WTC11 (cell line): Measurements from ENCODE around the gene KLHL29. TPM values are rescaled to one million over a fixed set of nuclear protein-coding genes. Genes with fewer than 3 reads are reported as not detected.

ENCODE experiments used
- ATAC-seq: fragments of 200-7000 bp; cut with Tn5 transposase; 2 replicates; pipeline ENCODE4 v1.10.0; 2021; ENCODE audit warnings: mild to moderate bottlenecking, moderate library complexity
- CTCF ChIA-PET: fragments of 300-600 bp; sonication (Branson Sonifier 250); formaldehyde crosslinking; loops from one replicate; lab custom pipeline; 2021; ENCODE audit warnings: antibody characterized with exemption; lab: Charles Lee
- POLR2A ChIA-PET: fragments of 350-600 bp; sonication (Branson Sonifier 250); formaldehyde crosslinking; loops from one replicate; lab custom pipeline; 2021; ENCODE audit warnings: antibody characterized with exemption; lab: Charles Lee
- DNase-seq: peaks from one replicate; pipeline ENCODE4 v3.0.0; 2021; ENCODE audit warnings: low spot score
- H3K27ac Mint-ChIP-seq: 2 replicates; pipeline ENCODE4 v1.8.0; 2021; ENCODE audit warnings: mixed read lengths
- H3K27me3 Mint-ChIP-seq: 2 replicates; pipeline ENCODE4 v1.8.0; 2021; ENCODE audit warnings: low read depth, mild to moderate bottlenecking, moderate library complexity, mixed read lengths
- H3K36me3 Mint-ChIP-seq: 2 replicates; pipeline ENCODE4 v1.8.0; 2021; ENCODE audit warnings: mixed read lengths
- H3K4me1 Mint-ChIP-seq: 2 replicates; pipeline ENCODE4 v1.8.0; 2022; ENCODE audit warnings: mixed read lengths
- H3K4me3 Mint-ChIP-seq: 2 replicates; pipeline ENCODE4 v1.8.0; 2021; ENCODE audit warnings: mild to moderate bottlenecking, moderate library complexity, mixed read lengths
- H3K9me3 Mint-ChIP-seq: 2 replicates; pipeline ENCODE4 v1.8.0; 2021; ENCODE audit warnings: mixed read lengths
- ELF4 ChIP-seq: sonication (generic); formaldehyde crosslinking; IDR thresholded peaks from 2 replicates; pipeline ENCODE4 v1.8.1; 2022; ENCODE audit warnings: low read depth, mild to moderate bottlenecking, moderate library complexity, missing genetic modification reagents
- FOXP4 ChIP-seq: sonication (generic); formaldehyde crosslinking; IDR thresholded peaks from 2 replicates; pipeline ENCODE4 v1.8.0; 2022; ENCODE audit warnings: mild to moderate bottlenecking, missing genetic modification reagents
- HMGA2 ChIP-seq: fragments of 250-450 bp; sonication (Bioruptor Pico); IDR thresholded peaks from 2 replicates; pipeline ENCODE4 v1.4.0; 2021; ENCODE audit warnings: mild to moderate bottlenecking, moderate library complexity
- JUN ChIP-seq: sonication (generic); formaldehyde crosslinking; IDR thresholded peaks from 2 replicates; pipeline ENCODE4 v1.8.0; 2023; ENCODE audit warnings: mild to moderate bottlenecking, missing genetic modification reagents
- NR1H2 ChIP-seq: sonication (generic); formaldehyde crosslinking; IDR thresholded peaks from 2 replicates; pipeline ENCODE4 v1.9.0; 2021; ENCODE audit warnings: mild to moderate bottlenecking, moderate library complexity, missing genetic modification reagents
- NR3C1 ChIP-seq: sonication (generic); formaldehyde crosslinking; conservative IDR thresholded peaks from 2 replicates; pipeline ENCODE4 v1.8.1; 2023; ENCODE audit warnings: low read depth, mild to moderate bottlenecking, missing genetic modification reagents
- PREB ChIP-seq: sonication (generic); formaldehyde crosslinking; IDR thresholded peaks from 2 replicates; pipeline ENCODE4 v1.8.1; 2022; ENCODE audit warnings: mild to moderate bottlenecking, missing genetic modification reagents, moderate library complexity, borderline replicate concordance
- TEAD4 ChIP-seq: sonication (generic); formaldehyde crosslinking; IDR thresholded peaks from 2 replicates; pipeline ENCODE4 v1.8.0; 2022; ENCODE audit warnings: mild to moderate bottlenecking, missing genetic modification reagents
- ZNF138 ChIP-seq: sonication (generic); formaldehyde crosslinking; conservative IDR thresholded peaks from 2 replicates; pipeline ENCODE4 v1.8.1; 2022; ENCODE audit warnings: mild to moderate bottlenecking, moderate library complexity, missing genetic modification reagents
- ZNF423 ChIP-seq: fragments of 250-450 bp; sonication (Bioruptor Pico); IDR thresholded peaks from 2 replicates; pipeline ENCODE4 v2.1.2; 2022; ENCODE audit warnings: mild to moderate bottlenecking, moderate library complexity
- ZNF425 ChIP-seq: fragments of 250-450 bp; sonication (Bioruptor Pico); conservative IDR thresholded peaks from 2 replicates; pipeline ENCODE4 v1.9.0; 2021; ENCODE audit warnings: mild to moderate bottlenecking
- ZNF512 ChIP-seq: sonication (generic); formaldehyde crosslinking; IDR thresholded peaks from 2 replicates; pipeline ENCODE4 v1.8.1; 2022; ENCODE audit warnings: missing genetic modification reagents, borderline replicate concordance
- total RNA-seq: library from RNA; stranded (reverse); gene quantifications from 3 replicates; pipeline ENCODE4 v1.2.3, GENCODE V29; 2021
- TF ChIP-seq, protein P1 (sequence below): fragments of 200-600 bp; IDR thresholded peaks from 2 replicates; pipeline ENCODE4 v1.8.0; 2022; ENCODE audit warnings: antibody characterized with exemption
- TF ChIP-seq, protein P2 (sequence below): fragments of 250-450 bp; sonication (Bioruptor Pico); IDR thresholded peaks from 2 replicates; pipeline ENCODE4 v1.8.0; 2021; ENCODE audit warnings: mild to moderate bottlenecking
- TF ChIP-seq, protein P3 (sequence below): sonication (generic); formaldehyde crosslinking; IDR thresholded peaks from 2 replicates; pipeline ENCODE4 v1.8.1; 2023; ENCODE audit warnings: mild to moderate bottlenecking, moderate library complexity, missing genetic modification reagents

KLHL29 gene
- total RNA-seq, 1 experiment from 2014 or later: 7.1 TPM

GRCh38 chr2:23624378-23624777, 239.4 kb downstream of the KLHL29 start:
- TF ChIP-seq, protein P1, sequence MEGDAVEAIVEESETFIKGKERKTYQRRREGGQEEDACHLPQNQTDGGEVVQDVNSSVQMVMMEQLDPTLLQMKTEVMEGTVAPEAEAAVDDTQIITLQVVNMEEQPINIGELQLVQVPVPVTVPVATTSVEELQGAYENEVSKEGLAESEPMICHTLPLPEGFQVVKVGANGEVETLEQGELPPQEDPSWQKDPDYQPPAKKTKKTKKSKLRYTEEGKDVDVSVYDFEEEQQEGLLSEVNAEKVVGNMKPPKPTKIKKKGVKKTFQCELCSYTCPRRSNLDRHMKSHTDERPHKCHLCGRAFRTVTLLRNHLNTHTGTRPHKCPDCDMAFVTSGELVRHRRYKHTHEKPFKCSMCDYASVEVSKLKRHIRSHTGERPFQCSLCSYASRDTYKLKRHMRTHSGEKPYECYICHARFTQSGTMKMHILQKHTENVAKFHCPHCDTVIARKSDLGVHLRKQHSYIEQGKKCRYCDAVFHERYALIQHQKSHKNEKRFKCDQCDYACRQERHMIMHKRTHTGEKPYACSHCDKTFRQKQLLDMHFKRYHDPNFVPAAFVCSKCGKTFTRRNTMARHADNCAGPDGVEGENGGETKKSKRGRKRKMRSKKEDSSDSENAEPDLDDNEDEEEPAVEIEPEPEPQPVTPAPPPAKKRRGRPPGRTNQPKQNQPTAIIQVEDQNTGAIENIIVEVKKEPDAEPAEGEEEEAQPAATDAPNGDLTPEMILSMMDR: peak; percentile 73
- TF ChIP-seq ZNF423 (CRISPR knock-in tag): no peak
- H3K9me3 Mint-ChIP-seq: peaks cover 20% of the 10 kb centered on the region
- H3K27ac Mint-ChIP-seq: no peak overlapping the region
- H3K4me3 Mint-ChIP-seq: no peak overlapping the region
- ChIA-PET CTCF (interaction anchor here (0.6 to 4.3 kb wide), 49 partner anchors 8 to 1305 kb away, joined by 3 to 36 read pairs (median 4); no protein-coding TSS in a partner anchor), POLR2A (interaction anchor here (0.9 kb wide), 1 partner anchor 11 kb away, joined by 3 read pairs; no protein-coding TSS in a partner anchor)
- DNase-seq (peak; percentile 72), ATAC-seq (peak; percentile 68)
- H3K27me3 Mint-ChIP-seq: no peaks in the 10 kb centered on the region; the same call in 1 of the 2 replicates
- peaks cover 18% of the 10 kb centered on the region for H3K4me1 Mint-ChIP-seq
- no peaks in the 10 kb centered on the region for H3K36me3 Mint-ChIP-seq

- TF ChIP-seq, protein P2, sequence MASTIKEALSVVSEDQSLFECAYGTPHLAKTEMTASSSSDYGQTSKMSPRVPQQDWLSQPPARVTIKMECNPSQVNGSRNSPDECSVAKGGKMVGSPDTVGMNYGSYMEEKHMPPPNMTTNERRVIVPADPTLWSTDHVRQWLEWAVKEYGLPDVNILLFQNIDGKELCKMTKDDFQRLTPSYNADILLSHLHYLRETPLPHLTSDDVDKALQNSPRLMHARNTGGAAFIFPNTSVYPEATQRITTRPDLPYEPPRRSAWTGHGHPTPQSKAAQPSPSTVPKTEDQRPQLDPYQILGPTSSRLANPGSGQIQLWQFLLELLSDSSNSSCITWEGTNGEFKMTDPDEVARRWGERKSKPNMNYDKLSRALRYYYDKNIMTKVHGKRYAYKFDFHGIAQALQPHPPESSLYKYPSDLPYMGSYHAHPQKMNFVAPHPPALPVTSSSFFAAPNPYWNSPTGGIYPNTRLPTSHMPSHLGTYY: no peak
- no peak for TF ChIP-seq NR3C1 (CRISPR knock-in tag)
- H3K36me3 Mint-ChIP-seq: no peaks in the 10 kb centered on the region
- POLR2A ChIA-PET: interaction anchor here (0.9 kb wide), 1 partner anchor 11 kb away, joined by 3 read pairs; no protein-coding TSS in a partner anchor
- CTCF ChIA-PET: interaction anchor here (0.6 to 4.3 kb wide), 42 partner anchors 8 to 452 kb away, joined by 3 to 36 read pairs (median 4); no protein-coding TSS in a partner anchor
- no peaks in the 10 kb centered on the region; the same call in 1 of the 2 replicates for H3K27me3 Mint-ChIP-seq
- H3K27ac Mint-ChIP-seq: no peak overlapping the region
- no peak for ATAC-seq
- no peak overlapping the region for H3K4me3 Mint-ChIP-seq
- peaks cover 20% of the 10 kb centered on the region for H3K9me3 Mint-ChIP-seq
- peaks cover 23% of the 10 kb centered on the region for H3K4me1 Mint-ChIP-seq
- no peak for DNase-seq
Observed at GRCh38 chr2:23624915-23625314, 239.9 kb downstream of the KLHL29 start.

- Mint-ChIP-seq H3K4me1 (peaks cover 18% of the 10 kb centered on the region), H3K9me3 (peaks cover 20% of the 10 kb centered on the region), H3K27ac (no peak overlapping the region), H3K4me3 (no peak overlapping the region), H3K36me3 (no peaks in the 10 kb centered on the region), H3K27me3 (no peaks in the 10 kb centered on the region; the same call in 1 of the 2 replicates)
- ATAC-seq (no peak), DNase-seq (no peak)
- POLR2A ChIA-PET: no interaction called here
- TF ChIP-seq JUN (no peak), ZNF425 (CRISPR knock-in tag) (no peak), TEAD4 (CRISPR knock-in tag) (no peak), PREB (CRISPR knock-in tag) (no peak), ZNF138 (no peak), HMGA2 (CRISPR knock-in tag) (no peak), ELF4 (CRISPR knock-in tag) (no peak), NR1H2 (no peak), ZNF512 (CRISPR knock-in tag) (no peak), FOXP4 (no peak)
- TF ChIP-seq, protein P1: no peak
- TF ChIP-seq, protein P3, sequence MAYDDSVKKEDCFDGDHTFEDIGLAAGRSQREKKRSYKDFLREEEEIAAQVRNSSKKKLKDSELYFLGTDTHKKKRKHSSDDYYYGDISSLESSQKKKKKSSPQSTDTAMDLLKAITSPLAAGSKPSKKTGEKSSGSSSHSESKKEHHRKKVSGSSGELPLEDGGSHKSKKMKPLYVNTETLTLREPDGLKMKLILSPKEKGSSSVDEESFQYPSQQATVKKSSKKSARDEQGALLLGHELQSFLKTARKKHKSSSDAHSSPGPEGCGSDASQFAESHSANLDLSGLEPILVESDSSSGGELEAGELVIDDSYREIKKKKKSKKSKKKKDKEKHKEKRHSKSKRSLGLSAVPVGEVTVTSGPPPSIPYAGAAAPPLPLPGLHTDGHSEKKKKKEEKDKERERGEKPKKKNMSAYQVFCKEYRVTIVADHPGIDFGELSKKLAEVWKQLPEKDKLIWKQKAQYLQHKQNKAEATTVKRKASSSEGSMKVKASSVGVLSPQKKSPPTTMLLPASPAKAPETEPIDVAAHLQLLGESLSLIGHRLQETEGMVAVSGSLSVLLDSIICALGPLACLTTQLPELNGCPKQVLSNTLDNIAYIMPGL: no peak
- CTCF ChIA-PET: interaction anchor here (1.4 to 4.3 kb wide), 4 partner anchors 13 to 40 kb away, joined by 4 to 36 read pairs (median 9); no protein-coding TSS in a partner anchor
Observed at GRCh38 chr2:23625726-23626125, 240.7 kb downstream of the KLHL29 start.
